Peyer's patch (tissue), 4 donors: ENCODE measurements around the gene SGPP2.

Source experiments
- POLR2A ChIP-seq, 2 donors: fragments of 450-650 bp; IDR thresholded peaks; one replicate each; pipeline ENCODE4 v1.5.1; 2017; ENCODE audit warnings: antibody characterized with exemption in 2 of 2, mild to moderate bottlenecking in 2 of 2, moderate library complexity in 2 of 2
- TF ChIP-seq, protein P1 (sequence below), 6 experiments: fragments of 450-650 bp in 4 of 6; fragments of 200-600 bp in 2 of 6; sonication (generic) in 1 of 6; IDR thresholded peaks; one replicate each; pipeline ENCODE4 v1.5.1; 2017 to 2019; ENCODE audit warnings: antibody characterized with exemption in 6 of 6, mild to moderate bottlenecking in 3 of 6, moderate library complexity in 1 of 6

DNA sequence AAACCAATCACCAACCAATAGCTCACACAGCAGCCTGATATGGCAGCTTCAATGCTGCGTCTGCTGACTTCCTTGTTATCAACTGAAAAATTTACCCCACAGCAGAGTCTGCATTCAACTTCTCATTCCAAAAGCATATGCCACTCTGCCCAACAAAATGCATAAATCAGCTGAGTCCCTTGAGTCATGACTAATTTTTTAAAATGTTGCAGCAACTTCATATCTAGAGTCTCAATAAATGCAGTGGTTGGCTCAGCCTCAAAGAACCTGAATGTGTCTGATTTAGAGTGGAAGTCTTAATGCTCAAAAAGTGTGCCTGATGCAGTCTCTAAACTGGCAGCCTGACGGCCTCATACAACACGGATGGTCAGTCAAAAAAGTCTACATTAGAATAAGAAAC lies 185.0 kb downstream of the SGPP2 start:
- no peak for TF ChIP-seq POLR2A (IDR thresholded peaks at IDR 0.05)
- TF ChIP-seq, protein P1, sequence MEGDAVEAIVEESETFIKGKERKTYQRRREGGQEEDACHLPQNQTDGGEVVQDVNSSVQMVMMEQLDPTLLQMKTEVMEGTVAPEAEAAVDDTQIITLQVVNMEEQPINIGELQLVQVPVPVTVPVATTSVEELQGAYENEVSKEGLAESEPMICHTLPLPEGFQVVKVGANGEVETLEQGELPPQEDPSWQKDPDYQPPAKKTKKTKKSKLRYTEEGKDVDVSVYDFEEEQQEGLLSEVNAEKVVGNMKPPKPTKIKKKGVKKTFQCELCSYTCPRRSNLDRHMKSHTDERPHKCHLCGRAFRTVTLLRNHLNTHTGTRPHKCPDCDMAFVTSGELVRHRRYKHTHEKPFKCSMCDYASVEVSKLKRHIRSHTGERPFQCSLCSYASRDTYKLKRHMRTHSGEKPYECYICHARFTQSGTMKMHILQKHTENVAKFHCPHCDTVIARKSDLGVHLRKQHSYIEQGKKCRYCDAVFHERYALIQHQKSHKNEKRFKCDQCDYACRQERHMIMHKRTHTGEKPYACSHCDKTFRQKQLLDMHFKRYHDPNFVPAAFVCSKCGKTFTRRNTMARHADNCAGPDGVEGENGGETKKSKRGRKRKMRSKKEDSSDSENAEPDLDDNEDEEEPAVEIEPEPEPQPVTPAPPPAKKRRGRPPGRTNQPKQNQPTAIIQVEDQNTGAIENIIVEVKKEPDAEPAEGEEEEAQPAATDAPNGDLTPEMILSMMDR (IDR thresholded peaks at IDR 0.05): no peak
